Vagina (tissue), 2 donors: ENCODE data around the gene MRPL37. TPM values are rescaled to one million over a fixed set of nuclear protein-coding genes. Genes with fewer than 3 reads are reported as not detected.

Experiments
- DNase-seq, 2 donors: peaks; one replicate each; pipeline ENCODE4 v3.0.0-alpha.2; 2017; ENCODE audit errors: extremely low spot score in 2 of 2
- H3K27ac ChIP-seq: fragments of 200-600 bp; sonication (generic); one replicate; pipeline ENCODE4 v1.5.1; 2019
- H3K27me3 ChIP-seq: fragments of 200-600 bp; sonication (generic); one replicate; pipeline ENCODE4 v1.5.1; 2019
- H3K36me3 ChIP-seq, 2 donors: fragments of 200-600 bp; sonication (generic); one replicate each; pipeline ENCODE4 v1.5.1; 2017 to 2019
- H3K4me1 ChIP-seq: fragments of 200-600 bp; sonication (generic); one replicate; pipeline ENCODE4 v1.5.1; 2019
- H3K4me3 ChIP-seq, 2 donors: fragments of 200-600 bp; sonication (generic); 1 replicate in 1 of 2; 2 replicates in 1 of 2; pipeline ENCODE4 v1.5.1; 2016 to 2019
- H3K9me3 ChIP-seq: fragments of 200-600 bp; sonication (generic); one replicate; pipeline ENCODE4 v1.5.1; 2019
- CTCF ChIP-seq, 3 experiments: fragments of 450-650 bp in 2 of 3; fragments of 200-600 bp in 1 of 3; sonication (generic) in 1 of 3; IDR thresholded peaks; one replicate each; pipeline ENCODE4 v1.5.1; 2017 to 2019; ENCODE audit warnings: antibody characterized with exemption in 3 of 3, mild to moderate bottlenecking in 2 of 3, moderate library complexity in 2 of 3
- POLR2A ChIP-seq, 2 donors: fragments of 450-650 bp; IDR thresholded peaks; one replicate each; pipeline ENCODE4 v1.6.1; 2017; ENCODE audit warnings: antibody characterized with exemption in 2 of 2, mild to moderate bottlenecking in 2 of 2, moderate library complexity in 2 of 2
- POLR2AphosphoS5 ChIP-seq, 2 donors: sonication (generic); formaldehyde crosslinking; IDR thresholded peaks; one replicate each; pipeline ENCODE4 v1.9.0; 2017; ENCODE audit warnings: antibody characterized with exemption in 2 of 2, mild to moderate bottlenecking in 2 of 2, low read depth in 1 of 2; ENCODE audit not compliant: insufficient read depth in 1 of 2
- intact Hi-C: fragments of 100-400 bp; cut with DNase I; formaldehyde crosslinking; loops from one replicate; pipeline ENCODE4 v1.15.1; 2023
- total RNA-seq: library from RNA; depleted of rRNA; stranded (reverse); fragments of >200 nt; gene quantifications from one replicate; pipeline ENCODE4 v1.2.3, GENCODE V29; 2016

Gene MRPL37
- total RNA-seq, 1 donor from 2014 or later, result 45.9 TPM

GRCh38 chr1:54156986-54157385, 43.0 kb upstream of the MRPL37 start:
- Histone ChIP-seq H3K9me3 (no peaks in the 10 kb centered on the region), H3K4me1 (peaks cover 18% of the 10 kb centered on the region), H3K4me3 (no peak overlapping the region), H3K27ac (no peak overlapping the region), H3K36me3 (no peaks in the 10 kb centered on the region), H3K27me3 (no peaks in the 10 kb centered on the region)
- DNase-seq, result no peak
- intact Hi-C loops, result no loop called here
- TF ChIP-seq POLR2A (IDR thresholded peaks at IDR 0.05) (no peak), POLR2AphosphoS5 (IDR thresholded peaks at IDR 0.05; ENCODE audit: insufficient read depth in 1 of 2, low read depth in 1 of 2) (no peak), CTCF (IDR thresholded peaks at IDR 0.05) (no peak)

- intact Hi-C loops, result no loop called here
- H3K27ac ChIP-seq, result no peak overlapping the region
- H3K36me3 ChIP-seq, result no peaks in the 10 kb centered on the region
- H3K9me3 ChIP-seq, result no peaks in the 10 kb centered on the region
- peaks cover 18% of the 10 kb centered on the region for H3K4me1 ChIP-seq
- no peaks in the 10 kb centered on the region for H3K27me3 ChIP-seq
- DNase-seq, result no peak
- H3K4me3 ChIP-seq, result no peak overlapping the region
- no peak for TF ChIP-seq CTCF (IDR thresholded peaks at IDR 0.05)
- TF ChIP-seq POLR2A (IDR thresholded peaks at IDR 0.05), result no peak
- TF ChIP-seq POLR2AphosphoS5 (IDR thresholded peaks at IDR 0.05; ENCODE audit: insufficient read depth in 1 of 2, low read depth in 1 of 2), result no peak
Measured at GRCh38 chr1:54157401-54157800, 42.6 kb upstream of the MRPL37 start.

- H3K4me3 ChIP-seq, result no peak overlapping the region
- DNase-seq, result no peak
- H3K27me3 ChIP-seq, result no peaks in the 10 kb centered on the region
- no peak overlapping the region for H3K27ac ChIP-seq
- intact Hi-C loops, result no loop called here
- H3K36me3 ChIP-seq, result no peaks in the 10 kb centered on the region
- H3K9me3 ChIP-seq, result no peaks in the 10 kb centered on the region
- H3K4me1 ChIP-seq, result peaks cover 18% of the 10 kb centered on the region
- TF ChIP-seq CTCF (IDR thresholded peaks at IDR 0.05) (no peak), POLR2AphosphoS5 (IDR thresholded peaks at IDR 0.05; ENCODE audit: insufficient read depth in 1 of 2, low read depth in 1 of 2) (peak in 1 of 2 donors; percentile 23)
Measured at GRCh38 chr1:54158071-54158470, 41.9 kb upstream of the MRPL37 start.

GRCh38 chr1:54159733-54160316, 40.1 kb upstream of the MRPL37 start:
- Histone ChIP-seq H3K36me3 (no peaks in the 10 kb centered on the region), H3K27me3 (no peaks in the 10 kb centered on the region), H3K27ac (no peak overlapping the region), H3K9me3 (no peaks in the 10 kb centered on the region), H3K4me1 (peaks cover under 1% of the 10 kb centered on the region), H3K4me3 (no peak overlapping the region)
- DNase-seq, result no peak
- intact Hi-C loops, result no loop called here
- TF ChIP-seq POLR2AphosphoS5 (IDR thresholded peaks at IDR 0.05; ENCODE audit: insufficient read depth in 1 of 2, low read depth in 1 of 2), result no peak
- no peak for TF ChIP-seq POLR2A (IDR thresholded peaks at IDR 0.05)
- no peak for TF ChIP-seq CTCF (IDR thresholded peaks at IDR 0.05)

GRCh38 chr1:54160351-54160750, 39.6 kb upstream of the MRPL37 start:
- H3K4me1 ChIP-seq, result no peaks in the 10 kb centered on the region
- H3K9me3 ChIP-seq, result no peaks in the 10 kb centered on the region
- TF ChIP-seq POLR2A (IDR thresholded peaks at IDR 0.05) (no peak), CTCF (IDR thresholded peaks at IDR 0.05) (no peak), POLR2AphosphoS5 (IDR thresholded peaks at IDR 0.05; ENCODE audit: insufficient read depth in 1 of 2, low read depth in 1 of 2) (no peak)
- H3K27ac ChIP-seq, result no peak overlapping the region
- no peaks in the 10 kb centered on the region for H3K27me3 ChIP-seq
- intact Hi-C loops, result no loop called here
- DNase-seq, result no peak
- no peaks in the 10 kb centered on the region for H3K36me3 ChIP-seq
- H3K4me3 ChIP-seq, result no peak overlapping the region
